RWPE2 (cell line): ENCODE data around the gene TRPM5.

Source experiments
- ATAC-seq: fragments of 200-7000 bp; cut with Tn5 transposase; 3 replicates; pipeline ENCODE4 v1.9.1; 2021; ENCODE audit warnings: low read depth
- DNase-seq: peaks from one replicate; pipeline ENCODE4 v3.0.0-alpha.2; 2020; ENCODE audit warnings: low spot score
- H3K27ac ChIP-seq: fragments of 450-650 bp; 2 replicates; pipeline ENCODE4 v1.5.1; 2017; ENCODE audit warnings: mild to moderate bottlenecking; ENCODE audit not compliant: poor library complexity, severe bottlenecking
- H3K27me3 ChIP-seq: fragments of 250-450 bp; sonication (Bioruptor Pico); 2 replicates; pipeline ENCODE4 v1.5.1; 2021; ENCODE audit warnings: mild to moderate bottlenecking, moderate library complexity; ENCODE audit not compliant: insufficient read depth, poor library complexity, severe bottlenecking
- H3K36me3 ChIP-seq: fragments of 250-450 bp; sonication (Bioruptor Pico); 2 replicates; pipeline ENCODE4 v1.5.1; 2020; ENCODE audit warnings: low read depth, mild to moderate bottlenecking, moderate library complexity
- H3K4me1 ChIP-seq: fragments of 250-450 bp; sonication (Bioruptor Pico); 2 replicates; pipeline ENCODE4 v1.5.1; 2021; ENCODE audit warnings: mild to moderate bottlenecking, moderate library complexity; ENCODE audit not compliant: insufficient read depth, poor library complexity, severe bottlenecking
- H3K4me3 ChIP-seq: fragments of 250-450 bp; sonication (Bioruptor Pico); 2 replicates; pipeline ENCODE4 v1.5.1; 2021; ENCODE audit warnings: mild to moderate bottlenecking, moderate library complexity; ENCODE audit not compliant: severe bottlenecking
- H3K9me3 ChIP-seq: fragments of 250-450 bp; sonication (Bioruptor Pico); 2 replicates; pipeline ENCODE4 v1.5.1; 2021; ENCODE audit warnings: mild to moderate bottlenecking, moderate library complexity; ENCODE audit not compliant: severe bottlenecking
- CTCF ChIP-seq: fragments of 450-650 bp; IDR thresholded peaks from one replicate; pipeline ENCODE4 v1.5.1; 2017; ENCODE audit warnings: mild to moderate bottlenecking, moderate library complexity; ENCODE audit not compliant: poor library complexity, severe bottlenecking

Gene TRPM5

GRCh38 chr11:2421226-2421994, 22.9 kb downstream of the TRPM5 start:
- H3K27me3 ChIP-seq = no peaks in the 10 kb centered on the region
- no peak for DNase-seq
- H3K9me3 ChIP-seq = no peaks in the 10 kb centered on the region
- no peak overlapping the region for H3K4me3 ChIP-seq
- ATAC-seq = no peak
- no peaks in the 10 kb centered on the region for H3K36me3 ChIP-seq
- no peak for TF ChIP-seq CTCF
- no peak overlapping the region for H3K27ac ChIP-seq
- no peaks in the 10 kb centered on the region for H3K4me1 ChIP-seq

DNA sequence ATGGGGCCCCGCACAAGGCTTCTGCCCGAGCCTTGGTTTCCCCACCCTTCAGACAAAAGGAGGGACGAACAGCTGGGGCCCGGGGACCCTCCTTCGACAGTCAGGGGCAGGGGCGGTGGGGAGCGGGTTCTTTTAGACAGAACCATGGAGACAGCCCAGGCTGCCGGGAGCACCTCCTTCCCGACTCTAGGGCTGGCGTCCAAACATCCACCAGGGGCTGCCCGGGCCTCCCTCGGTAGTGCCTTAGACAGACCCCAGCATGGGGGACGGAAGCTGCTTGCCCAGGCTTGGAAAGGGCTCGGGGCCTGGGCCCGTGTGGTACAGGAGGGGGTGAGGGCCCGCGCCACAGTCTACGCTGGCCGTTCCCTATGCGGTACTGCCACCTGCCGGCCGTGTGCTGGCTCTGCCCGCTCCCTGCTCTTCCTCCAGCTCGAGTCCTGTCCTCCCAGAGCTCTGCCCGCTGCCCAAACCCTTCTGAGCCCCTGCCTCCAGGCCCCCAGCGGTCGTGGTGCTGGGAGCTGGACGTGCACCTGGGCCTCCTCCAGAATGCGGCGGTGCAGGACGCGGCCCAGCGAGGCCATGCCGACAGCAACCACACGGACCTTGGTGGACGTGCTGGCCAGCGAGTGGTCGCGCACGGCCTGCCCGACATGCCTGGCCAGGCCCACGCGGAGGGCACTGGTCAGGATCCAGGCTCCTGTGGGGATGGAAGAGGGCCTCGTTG, 23.6 kb downstream of the TRPM5 start:
- no peaks in the 10 kb centered on the region for H3K9me3 ChIP-seq
- no peak overlapping the region for H3K4me3 ChIP-seq
- peak; percentile 90 for ATAC-seq
- no peaks in the 10 kb centered on the region for H3K4me1 ChIP-seq
- H3K27me3 ChIP-seq = no peaks in the 10 kb centered on the region
- no peak for DNase-seq
- peak; percentile 81 for TF ChIP-seq CTCF
- no peaks in the 10 kb centered on the region for H3K36me3 ChIP-seq
- H3K27ac ChIP-seq = no peak overlapping the region

- no peaks in the 10 kb centered on the region for H3K36me3 ChIP-seq
- no peak overlapping the region for H3K4me3 ChIP-seq
- ATAC-seq = peak; percentile 49
- TF ChIP-seq CTCF = peak; percentile 71
- H3K9me3 ChIP-seq = no peaks in the 10 kb centered on the region
- H3K27ac ChIP-seq = no peak overlapping the region
- no peaks in the 10 kb centered on the region for H3K4me1 ChIP-seq
- no peak for DNase-seq
- no peaks in the 10 kb centered on the region for H3K27me3 ChIP-seq
Measured at GRCh38 chr11:2419638-2420501, 24.4 kb downstream of the TRPM5 start.

GRCh38 chr11:2418693-2419360, 25.5 kb downstream of the TRPM5 start:
- ATAC-seq = no peak
- TF ChIP-seq CTCF = no peak
- no peaks in the 10 kb centered on the region for H3K27me3 ChIP-seq

More at GRCh38 chr11:2418693-2419360, 25.5 kb downstream of the TRPM5 start:
- DNase-seq = no peak
- Histone ChIP-seq H3K36me3 (no peaks in the 10 kb centered on the region), H3K9me3 (no peaks in the 10 kb centered on the region), H3K4me1 (no peaks in the 10 kb centered on the region), H3K27ac (no peak overlapping the region), H3K4me3 (no peak overlapping the region)
